Measurements from ENCODE around the gene PPP1R3D. TPM values are rescaled to one million over a fixed set of nuclear protein-coding genes. Genes with fewer than 3 reads are reported as not detected.
A peak's percentile ranks its signal among the peaks of the same experiment; 100 is the strongest.

Gene PPP1R3D
- 4.5 to 5.1 TPM (median 4.5 TPM) in 3 replicates for total RNA-seq

DNA sequence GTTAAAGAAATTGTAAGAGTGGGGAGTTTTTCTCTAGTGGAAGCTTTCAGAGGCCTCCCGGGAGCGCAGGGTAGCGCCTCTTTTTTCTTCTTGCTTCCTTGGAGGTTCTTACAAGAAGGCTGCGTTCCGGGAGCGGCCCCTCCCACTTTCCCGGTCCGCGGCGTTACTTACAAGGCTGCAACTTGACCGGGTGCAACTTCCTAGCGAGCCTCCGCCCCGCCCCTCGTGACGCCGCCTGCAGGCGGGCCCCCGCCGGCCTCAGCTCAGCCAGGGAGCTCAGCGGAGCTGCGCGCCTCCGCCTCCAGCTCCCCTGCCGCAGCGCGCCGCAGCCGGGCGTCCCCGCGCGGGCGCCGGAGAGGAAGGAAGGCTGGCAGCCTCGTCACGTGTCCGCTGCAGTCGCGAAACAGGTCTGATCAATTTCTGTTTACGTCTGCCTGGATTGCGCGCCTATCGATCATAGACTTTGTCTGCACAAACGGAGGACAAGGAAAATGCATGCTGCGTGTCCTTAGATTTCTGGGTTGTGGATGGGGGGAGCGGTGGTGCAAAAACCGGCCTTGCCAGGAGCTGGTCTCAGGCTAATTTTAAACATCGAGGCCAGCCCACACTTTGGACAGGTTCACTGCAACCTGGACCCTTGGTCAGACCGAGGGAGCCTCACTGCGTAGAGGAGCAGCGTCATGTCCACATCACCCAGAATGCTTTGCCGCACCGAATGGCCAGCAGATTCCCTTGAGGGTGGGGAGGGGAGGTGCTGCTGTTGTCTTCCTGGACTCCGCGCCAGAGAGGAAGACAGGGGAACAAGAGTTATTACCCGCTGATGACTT lies at the start of gene PPP1R3D, which contains the start of gene FAM217B:
PPP1R3D (minus strand) TSS at position 177 of the 827 bp plus-strand sequence. CDS start 374 bp downstream, outside the sequence.
FAM217B (plus strand) TSS at position 261 of the 827 bp plus-strand sequence. CDS start 3,555 bp downstream, outside the sequence.
- TF ChIP-seq CTCF (IDR thresholded peaks at IDR 0.05; ENCODE audit: unreplicated experiment) = no peak
- H3K4me3 Mint-ChIP-seq = peak within 1 kb of the TSS; percentile 89
- peaks cover 55% of the 10 kb centered on the region for H3K4me1 Mint-ChIP-seq
- H3K36me3 Mint-ChIP-seq = peaks cover 4% of the 10 kb centered on the region
- peak within 1 kb of the TSS; percentile 98 for H3K27ac Mint-ChIP-seq
- H3K9me3 Mint-ChIP-seq = no peaks in the 10 kb centered on the region
- H3K27me3 Mint-ChIP-seq (ENCODE audit: low read depth) = no peaks in the 10 kb centered on the region
- peak; percentile 88 to 96 for DNase-seq (ENCODE audit: low spot score in 2 of 2, unreplicated experiment in 2 of 2)

DNA sequence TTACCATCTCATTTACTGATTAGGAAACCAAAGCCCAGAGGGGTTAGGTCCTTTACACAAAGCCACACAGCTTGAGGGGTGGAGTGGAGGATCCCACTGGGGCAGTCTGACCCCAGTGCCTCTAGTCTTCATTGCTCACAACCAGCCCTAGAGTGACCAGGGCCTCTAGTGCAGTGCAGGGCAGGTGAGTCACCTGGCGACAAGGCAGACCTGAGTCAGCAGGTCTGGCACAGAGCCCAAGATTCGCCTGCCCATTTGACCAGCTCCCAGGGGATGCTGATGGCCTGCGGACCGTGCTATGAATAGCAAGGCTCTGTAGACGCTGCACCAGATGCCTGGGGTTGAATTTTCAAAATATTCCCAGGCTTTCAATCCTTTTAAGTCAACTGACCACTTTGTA lies 48.0 kb upstream of the PPP1R3D start:
- no peak overlapping the region for H3K4me3 Mint-ChIP-seq
- no peaks in the 10 kb centered on the region for H3K9me3 Mint-ChIP-seq
- DNase-seq (ENCODE audit: low spot score in 2 of 2, unreplicated experiment in 2 of 2) = no peak
- H3K27me3 Mint-ChIP-seq (ENCODE audit: low read depth) = no peaks in the 10 kb centered on the region
- no peaks in the 10 kb centered on the region for H3K36me3 Mint-ChIP-seq
- H3K4me1 Mint-ChIP-seq = peaks cover 11% of the 10 kb centered on the region
- no peak overlapping the region for H3K27ac Mint-ChIP-seq
- no peak for TF ChIP-seq CTCF (IDR thresholded peaks at IDR 0.05; ENCODE audit: unreplicated experiment)

DNA sequence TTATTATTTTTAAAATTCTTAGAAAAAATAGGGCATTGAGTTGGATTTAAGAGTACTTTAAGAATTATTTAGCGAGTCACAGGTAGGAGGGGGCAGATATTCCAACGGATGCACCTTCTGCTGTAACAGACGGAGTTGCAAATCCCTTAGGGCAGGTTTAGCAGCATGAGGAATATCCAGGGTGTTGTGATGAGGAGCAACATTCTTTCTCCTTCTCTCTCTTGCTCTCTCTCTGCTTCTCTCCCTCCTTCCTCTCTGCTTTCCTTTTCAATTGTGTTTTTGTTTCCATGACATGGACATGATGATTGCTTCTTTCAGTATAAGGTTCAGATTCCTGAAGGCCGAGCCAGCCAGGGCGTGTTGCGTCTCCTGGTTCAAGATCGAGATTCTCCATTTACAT lies 47.0 kb upstream of the PPP1R3D start:
- H3K9me3 Mint-ChIP-seq = no peaks in the 10 kb centered on the region
- H3K27ac Mint-ChIP-seq = no peak overlapping the region
- H3K4me3 Mint-ChIP-seq = no peak overlapping the region
- no peak for TF ChIP-seq CTCF (IDR thresholded peaks at IDR 0.05; ENCODE audit: unreplicated experiment)
- H3K4me1 Mint-ChIP-seq = peaks cover 3% of the 10 kb centered on the region
- no peaks in the 10 kb centered on the region for H3K27me3 Mint-ChIP-seq (ENCODE audit: low read depth)
- no peaks in the 10 kb centered on the region for H3K36me3 Mint-ChIP-seq
- DNase-seq (ENCODE audit: low spot score in 2 of 2, unreplicated experiment in 2 of 2) = no peak

DNA sequence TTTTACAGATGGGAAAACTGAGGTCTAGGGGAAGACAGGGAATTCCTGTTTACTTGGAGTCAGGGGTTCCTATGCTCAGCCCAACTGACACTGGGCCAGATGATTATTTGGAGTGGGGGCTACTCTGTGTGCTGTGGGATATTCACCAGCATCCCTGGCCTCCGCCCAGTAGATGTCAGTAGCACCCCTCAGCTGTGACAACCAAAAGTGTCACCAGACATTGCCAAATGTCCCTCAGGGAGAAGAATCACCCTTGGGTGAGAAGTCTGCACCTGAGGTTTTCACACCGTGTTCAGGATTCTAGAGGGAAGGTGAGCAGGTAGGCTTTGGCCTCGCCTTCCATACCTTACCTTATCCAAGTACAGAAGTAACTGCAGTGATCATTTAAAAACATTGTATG lies 45.8 kb upstream of the PPP1R3D start:
- DNase-seq (ENCODE audit: low spot score in 2 of 2, unreplicated experiment in 2 of 2) = no peak
- Mint-ChIP-seq H3K4me3 (no peak overlapping the region), H3K27me3 (ENCODE audit: low read depth) (no peaks in the 10 kb centered on the region), H3K27ac (no peak overlapping the region), H3K36me3 (no peaks in the 10 kb centered on the region), H3K4me1 (peaks cover 3% of the 10 kb centered on the region), H3K9me3 (no peaks in the 10 kb centered on the region)
- TF ChIP-seq CTCF (IDR thresholded peaks at IDR 0.05; ENCODE audit: unreplicated experiment) = no peak

DNA sequence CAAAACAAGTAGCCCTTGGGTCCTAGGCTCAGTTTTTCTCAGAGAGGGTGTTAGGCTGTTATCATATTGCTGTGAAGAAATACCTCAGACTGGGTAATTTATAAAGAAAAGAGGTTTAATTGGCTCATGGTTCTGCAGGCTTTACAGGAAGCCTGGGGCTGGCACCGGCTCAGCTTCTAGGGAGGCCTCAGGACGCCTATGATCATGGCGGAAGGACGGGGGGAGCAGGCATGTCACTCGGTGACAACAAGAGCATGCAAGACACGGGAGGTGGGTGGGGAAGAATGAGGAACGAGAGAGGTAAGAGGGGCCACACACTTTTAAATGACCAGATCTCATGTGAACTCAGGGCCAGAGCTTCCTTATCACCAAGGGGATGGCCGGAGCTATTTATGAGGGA lies 45.1 kb upstream of the PPP1R3D start:
- no peak for DNase-seq (ENCODE audit: low spot score in 2 of 2, unreplicated experiment in 2 of 2)
- no peak overlapping the region for H3K27ac Mint-ChIP-seq

More for the DNA sequence above, 45.1 kb upstream of the PPP1R3D start:
- H3K4me1 Mint-ChIP-seq = peaks cover 3% of the 10 kb centered on the region
- H3K9me3 Mint-ChIP-seq = peaks cover 4% of the 10 kb centered on the region
- no peaks in the 10 kb centered on the region for H3K36me3 Mint-ChIP-seq
- TF ChIP-seq CTCF (IDR thresholded peaks at IDR 0.05; ENCODE audit: unreplicated experiment) = no peak
- no peaks in the 10 kb centered on the region for H3K27me3 Mint-ChIP-seq (ENCODE audit: low read depth)
- H3K4me3 Mint-ChIP-seq = no peak overlapping the region
